Measurements from ENCODE around the gene GPX1.
A peak's percentile ranks its signal among the peaks of the same experiment; 100 is the strongest.
"Not testable (repeated sequence)": the region's sequence is repeated elsewhere in the genome, so short reads cannot be mapped to it uniquely, and the experiment has no call there.

Gene GPX1

GRCh38 chr3:49358217-49358883 is at the start of gene GPX1:
TSS of gene GPX1 (minus strand) at chr3:49358353. CDS start at chr3:49358278, 75 bp downstream.
- DNase-seq (ENCODE audit: low spot score), result peak; percentile 97

GRCh38 chr3:49406571-49407565 is 48.7 kb upstream of the GPX1 start:
- no peak for DNase-seq (ENCODE audit: low spot score)

GRCh38 chr3:49405570-49405969 is 47.4 kb upstream of the GPX1 start:
- not testable (repeated sequence) for DNase-seq (ENCODE audit: low spot score)

- no peak for DNase-seq (ENCODE audit: low spot score)
Observed at GRCh38 chr3:49403891-49404290, 45.7 kb upstream of the GPX1 start.

GRCh38 chr3:49401766-49402165 is 43.6 kb upstream of the GPX1 start:
- DNase-seq (ENCODE audit: low spot score), result no peak

- DNase-seq (ENCODE audit: low spot score), result no peak
Observed at GRCh38 chr3:49399461-49399860, 41.3 kb upstream of the GPX1 start.

GRCh38 chr3:49397470-49397869 is 39.3 kb upstream of the GPX1 start:
- no peak for DNase-seq (ENCODE audit: low spot score)

- DNase-seq (ENCODE audit: low spot score), result not testable (repeated sequence)
Observed at GRCh38 chr3:49391310-49391709, 33.2 kb upstream of the GPX1 start.

GRCh38 chr3:49389297-49389696 is 31.1 kb upstream of the GPX1 start:
- DNase-seq (ENCODE audit: low spot score), result no peak

GRCh38 chr3:49388289-49388820 is 30.2 kb upstream of the GPX1 start:
- peak; percentile 57 for DNase-seq (ENCODE audit: low spot score)

- DNase-seq (ENCODE audit: low spot score), result peak; percentile 52
Observed at GRCh38 chr3:49387721-49388120, 29.6 kb upstream of the GPX1 start.

- no peak for DNase-seq (ENCODE audit: low spot score)
Observed at GRCh38 chr3:49386056-49386756, 28.1 kb upstream of the GPX1 start.

- DNase-seq (ENCODE audit: low spot score), result no peak
Observed at GRCh38 chr3:49385617-49386016, 27.5 kb upstream of the GPX1 start.

GRCh38 chr3:49383387-49383786 is 25.2 kb upstream of the GPX1 start:
- DNase-seq (ENCODE audit: low spot score), result no peak

- DNase-seq (ENCODE audit: low spot score), result no peak
Observed at GRCh38 chr3:49378249-49378895, 20.2 kb upstream of the GPX1 start.

- DNase-seq (ENCODE audit: low spot score), result no peak
Observed at GRCh38 chr3:49377483-49377882, 19.3 kb upstream of the GPX1 start.

GRCh38 chr3:49371946-49372345 is 13.8 kb upstream of the GPX1 start:
- DNase-seq (ENCODE audit: low spot score), result no peak

GRCh38 chr3:49370585-49371290 is 12.6 kb upstream of the GPX1 start:
- no peak for DNase-seq (ENCODE audit: low spot score)

GRCh38 chr3:49362561-49362960 is 4.4 kb upstream of the GPX1 start:
- no peak for DNase-seq (ENCODE audit: low spot score)

- peak; percentile 25 for DNase-seq (ENCODE audit: low spot score)
Observed at GRCh38 chr3:49359623-49360022, 1.5 kb upstream of the GPX1 start.

- DNase-seq (ENCODE audit: low spot score), result peak; percentile 81
Observed at GRCh38 chr3:49358884-49359225, 702 bp upstream of the GPX1 start.

Measured in kidney capillary endothelial cell (primary cell).